DND-41 (cell line): ENCODE measurements around the gene NOC3L.

Experiments used
- ATAC-seq: fragments of 200-7000 bp; cut with Tn5 transposase; 3 replicates; pipeline ENCODE4 v1.9.1; 2021; ENCODE audit warnings: low read depth; ENCODE audit not compliant: insufficient read depth
- DNase-seq: peaks from one replicate; pipeline ENCODE4 v3.0.0-alpha.2; 2020
- H2AFZ ChIP-seq: 2 replicates; pipeline ENCODE4 v1.6.0; 2012; ENCODE audit warnings: low read depth, low read length
- H3K27ac ChIP-seq: 2 replicates; pipeline ENCODE4 v1.5.1; 2012; ENCODE audit warnings: low read length, inconsistent platforms
- H3K27me3 ChIP-seq: fragments of 200-600 bp; sonication (generic); 2 replicates; pipeline ENCODE4 v1.6.0; 2012; ENCODE audit warnings: low read length, mild to moderate bottlenecking, inconsistent platforms; ENCODE audit not compliant: insufficient read depth, poor library complexity
- H3K36me3 ChIP-seq: 2 replicates; pipeline ENCODE4 v1.5.1; 2012; ENCODE audit warnings: low read length, inconsistent platforms; ENCODE audit not compliant: insufficient read depth
- H3K4me1 ChIP-seq: 2 replicates; pipeline ENCODE4 v1.5.1; 2012; ENCODE audit warnings: mild to moderate bottlenecking, low read length; ENCODE audit not compliant: insufficient read depth
- H3K4me2 ChIP-seq: 2 replicates; pipeline ENCODE4 v1.6.0; 2012; ENCODE audit warnings: mild to moderate bottlenecking, moderate library complexity, low read length, inconsistent platforms; ENCODE audit not compliant: insufficient read depth
- H3K4me3 ChIP-seq, 2 experiments: fragments of 200-600 bp in 1 of 2; shearing (Covaris generic) in 1 of 2; 2 replicates each; pipeline ENCODE4 v1.5.1; 2012 to 2016; ENCODE audit warnings: inconsistent platforms in 2 of 2, low read length in 2 of 2, mild to moderate bottlenecking in 2 of 2, low read depth in 1 of 2, moderate library complexity in 1 of 2
- H3K79me2 ChIP-seq: 2 replicates; pipeline ENCODE4 v1.6.0; 2012; ENCODE audit warnings: low read length, inconsistent platforms; ENCODE audit not compliant: insufficient read depth
- H3K9ac ChIP-seq: 2 replicates; pipeline ENCODE4 v1.6.0; 2012; ENCODE audit warnings: low read depth, mild to moderate bottlenecking, inconsistent platforms, low read length, moderate library complexity
- H3K9me3 ChIP-seq: 2 replicates; pipeline ENCODE4 v1.5.1; 2012; ENCODE audit warnings: low read length, moderate library complexity, mild to moderate bottlenecking, inconsistent platforms; ENCODE audit not compliant: insufficient read depth, severe bottlenecking
- H4K20me1 ChIP-seq: 2 replicates; pipeline ENCODE4 v1.6.0; 2012; ENCODE audit warnings: low read length; ENCODE audit not compliant: insufficient read depth
- EZH2 ChIP-seq: IDR thresholded peaks from 3 replicates; pipeline ENCODE4 v1.6.1; 2012; ENCODE audit warnings: borderline replicate concordance, low read depth, mild to moderate bottlenecking, moderate library complexity, low read length, inconsistent platforms; ENCODE audit not compliant: severe bottlenecking
- TF ChIP-seq, protein P1 (sequence below): IDR thresholded peaks from 2 replicates; pipeline ENCODE4 v1.5.1; 2012; ENCODE audit warnings: borderline replicate concordance, low read length, moderate library complexity, mild to moderate bottlenecking; ENCODE audit not compliant: poor library complexity, severe bottlenecking; ENCODE audit errors: extremely low read depth

Gene NOC3L

DNA sequence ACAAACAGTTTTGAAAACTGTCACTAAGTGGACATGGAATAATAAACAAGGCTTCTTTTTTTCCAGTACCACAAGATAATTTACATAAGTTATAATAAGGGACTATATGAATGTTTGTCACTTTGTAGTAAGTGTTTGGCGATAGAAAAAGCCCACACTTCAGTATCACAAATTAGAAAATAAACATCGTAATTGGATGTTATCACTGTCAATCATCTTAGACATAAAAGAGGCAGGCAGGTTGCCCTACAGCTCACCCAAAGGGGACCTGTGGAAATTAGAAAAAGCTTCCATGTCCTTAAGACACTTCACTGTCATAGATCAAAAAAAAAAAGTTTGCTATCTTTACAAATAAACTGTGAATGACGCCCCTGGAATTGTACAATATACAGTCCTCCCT, 3.6 kb upstream of the NOC3L start:
- DNase-seq (no peak), ATAC-seq (no peak)
- H3K27me3 ChIP-seq = peaks cover 4% of the 10 kb centered on the region
- H3K27ac ChIP-seq = no peak overlapping the region
- no peak overlapping the region for H3K4me2 ChIP-seq
- H3K4me3 ChIP-seq = no peak overlapping the region
- peaks cover 12% of the 10 kb centered on the region for H3K79me2 ChIP-seq
- H4K20me1 ChIP-seq = no peaks in the 10 kb centered on the region
- no peaks in the 10 kb centered on the region for H3K9me3 ChIP-seq
- peaks cover 12% of the 10 kb centered on the region for H3K4me1 ChIP-seq
- no peak overlapping the region for H3K9ac ChIP-seq
- H2AFZ ChIP-seq = no peak overlapping the region
- no peak for TF ChIP-seq EZH2
- TF ChIP-seq, protein P1, sequence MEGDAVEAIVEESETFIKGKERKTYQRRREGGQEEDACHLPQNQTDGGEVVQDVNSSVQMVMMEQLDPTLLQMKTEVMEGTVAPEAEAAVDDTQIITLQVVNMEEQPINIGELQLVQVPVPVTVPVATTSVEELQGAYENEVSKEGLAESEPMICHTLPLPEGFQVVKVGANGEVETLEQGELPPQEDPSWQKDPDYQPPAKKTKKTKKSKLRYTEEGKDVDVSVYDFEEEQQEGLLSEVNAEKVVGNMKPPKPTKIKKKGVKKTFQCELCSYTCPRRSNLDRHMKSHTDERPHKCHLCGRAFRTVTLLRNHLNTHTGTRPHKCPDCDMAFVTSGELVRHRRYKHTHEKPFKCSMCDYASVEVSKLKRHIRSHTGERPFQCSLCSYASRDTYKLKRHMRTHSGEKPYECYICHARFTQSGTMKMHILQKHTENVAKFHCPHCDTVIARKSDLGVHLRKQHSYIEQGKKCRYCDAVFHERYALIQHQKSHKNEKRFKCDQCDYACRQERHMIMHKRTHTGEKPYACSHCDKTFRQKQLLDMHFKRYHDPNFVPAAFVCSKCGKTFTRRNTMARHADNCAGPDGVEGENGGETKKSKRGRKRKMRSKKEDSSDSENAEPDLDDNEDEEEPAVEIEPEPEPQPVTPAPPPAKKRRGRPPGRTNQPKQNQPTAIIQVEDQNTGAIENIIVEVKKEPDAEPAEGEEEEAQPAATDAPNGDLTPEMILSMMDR = no peak
- no peaks in the 10 kb centered on the region for H3K36me3 ChIP-seq

DNA sequence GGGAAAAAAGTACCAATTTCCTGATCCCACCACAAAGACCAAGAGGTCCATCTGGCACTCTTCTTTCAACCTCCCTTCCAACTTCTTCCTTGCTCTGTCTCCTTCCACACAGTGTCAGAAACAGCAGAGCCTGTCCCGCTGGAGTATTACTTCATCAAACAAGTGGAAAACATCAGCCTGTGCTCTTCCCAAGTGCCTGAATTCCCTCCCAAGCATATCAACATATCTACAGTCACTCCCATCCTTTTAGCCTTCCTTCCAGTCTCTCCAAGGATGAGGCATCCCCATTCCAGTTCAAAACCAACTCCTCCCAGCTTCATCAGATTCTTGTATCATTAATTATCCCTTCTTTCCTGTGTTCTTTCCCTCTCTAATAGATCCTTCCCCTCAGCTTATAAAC, 1.7 kb upstream of the NOC3L start:
- Histone ChIP-seq H3K4me1 (peaks cover 16% of the 10 kb centered on the region), H3K9ac (no peak overlapping the region), H3K4me2 (no peak overlapping the region), H3K79me2 (peaks cover 18% of the 10 kb centered on the region), H3K4me3 (no peak overlapping the region), H3K27me3 (peaks cover 4% of the 10 kb centered on the region), H4K20me1 (no peaks in the 10 kb centered on the region), H3K27ac (no peak overlapping the region), H2AFZ (no peak overlapping the region), H3K9me3 (no peaks in the 10 kb centered on the region), H3K36me3 (no peaks in the 10 kb centered on the region; the same call in 1 of the 2 replicates)
- ATAC-seq (no peak), DNase-seq (no peak)
- no peak for TF ChIP-seq EZH2
- TF ChIP-seq, protein P1 = no peak

DNA sequence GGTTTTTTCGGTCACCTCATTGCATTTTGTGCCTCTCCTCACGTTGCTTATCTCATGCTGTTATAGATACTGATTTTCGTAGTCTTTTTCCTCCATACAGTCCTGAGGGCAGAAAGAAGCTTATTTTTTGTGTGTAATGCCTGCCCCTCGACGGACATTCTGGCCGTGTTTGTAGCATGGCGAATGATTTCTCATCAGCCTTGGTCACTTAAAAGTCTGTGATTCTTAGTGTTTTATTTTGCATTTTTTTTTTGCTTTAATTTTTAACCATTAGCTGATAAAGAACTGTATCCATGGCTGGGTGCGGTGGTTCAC, 469 bp upstream of the NOC3L start:
- Histone ChIP-seq H3K4me3 (peak overlapping the region in 1 of 2 experiments; percentile 68; a peak in 2 of 4 replicates), H3K27ac (no peak overlapping the region), H3K9me3 (no peaks in the 10 kb centered on the region), H3K36me3 (no peaks in the 10 kb centered on the region; the same call in 1 of the 2 replicates), H3K9ac (peak overlapping the region; percentile 63; the same call in 1 of the 2 replicates), H3K27me3 (no peaks in the 10 kb centered on the region), H2AFZ (peak overlapping the region; percentile 77), H4K20me1 (no peaks in the 10 kb centered on the region), H3K4me1 (peaks cover 16% of the 10 kb centered on the region), H3K79me2 (peaks cover 18% of the 10 kb centered on the region), H3K4me2 (peak overlapping the region; percentile 80)
- DNase-seq (no peak), ATAC-seq (no peak)
- TF ChIP-seq, protein P1 = no peak
- TF ChIP-seq EZH2 = no peak
